Suprapubic skin (tissue), 4 donors: ENCODE measurements around the gene ADGRG2. TPM values are rescaled to one million over a fixed set of nuclear protein-coding genes. Genes with fewer than 3 reads are reported as not detected.

Source experiments
- DNase-seq, 2 donors: peaks; one replicate each; pipeline ENCODE4 v3.0.0-alpha.2; 2019; ENCODE audit warnings: low spot score in 2 of 2
- H3K27ac ChIP-seq: fragments of 200-600 bp; sonication (generic); one replicate; pipeline ENCODE4 v1.5.1; 2019
- H3K27me3 ChIP-seq: fragments of 200-600 bp; sonication (generic); one replicate; pipeline ENCODE4 v1.5.1; 2019
- H3K36me3 ChIP-seq: fragments of 200-600 bp; sonication (generic); one replicate; pipeline ENCODE4 v1.5.1; 2019
- H3K4me1 ChIP-seq: fragments of 200-600 bp; sonication (generic); one replicate; pipeline ENCODE4 v1.5.1; 2019
- H3K4me3 ChIP-seq: fragments of 200-600 bp; sonication (generic); one replicate; pipeline ENCODE4 v1.5.1; 2019; ENCODE audit warnings: mild to moderate bottlenecking
- H3K9me3 ChIP-seq: fragments of 200-600 bp; sonication (generic); one replicate; pipeline ENCODE4 v1.5.1; 2019
- EP300 ChIP-seq: sonication (generic); formaldehyde crosslinking; IDR thresholded peaks from one replicate; pipeline ENCODE4 v1.6.1; 2017; ENCODE audit warnings: antibody characterized with exemption
- POLR2A ChIP-seq, 2 donors: fragments of 450-650 bp; IDR thresholded peaks; one replicate each; pipeline ENCODE4 v1.6.1; 2017; ENCODE audit warnings: antibody characterized with exemption in 2 of 2, mild to moderate bottlenecking in 2 of 2, moderate library complexity in 2 of 2
- POLR2AphosphoS5 ChIP-seq, 3 donors: sonication (generic); formaldehyde crosslinking; IDR thresholded peaks; one replicate each; pipeline ENCODE4 v1.6.1; 2017; ENCODE audit warnings: antibody characterized with exemption in 3 of 3
- WGBS: methylation state at CpG from one replicate; pipeline ENCODE4 v1.1.5; 2018; 5-methylcytosine and 5-hydroxymethylcytosine counted together
- total RNA-seq, 4 donors: library from RNA; depleted of rRNA; stranded (reverse); fragments of >200 nt; gene quantifications; one replicate each; pipeline ENCODE4 v1.1.0, GENCODE V29; 2016
- TF ChIP-seq, protein P1 (sequence below), 2 donors: fragments of 200-600 bp in 1 of 2; fragments of 450-650 bp in 1 of 2; sonication (generic) in 1 of 2; IDR thresholded peaks; one replicate each; pipeline ENCODE4 v1.5.1; 2016 to 2019; ENCODE audit warnings: antibody characterized with exemption in 2 of 2, mild to moderate bottlenecking in 1 of 2, moderate library complexity in 1 of 2

ADGRG2 gene
- total RNA-seq, 4 donors from 2014 or later = 0.24 to 2.0 (median 0.60) TPM

DNA sequence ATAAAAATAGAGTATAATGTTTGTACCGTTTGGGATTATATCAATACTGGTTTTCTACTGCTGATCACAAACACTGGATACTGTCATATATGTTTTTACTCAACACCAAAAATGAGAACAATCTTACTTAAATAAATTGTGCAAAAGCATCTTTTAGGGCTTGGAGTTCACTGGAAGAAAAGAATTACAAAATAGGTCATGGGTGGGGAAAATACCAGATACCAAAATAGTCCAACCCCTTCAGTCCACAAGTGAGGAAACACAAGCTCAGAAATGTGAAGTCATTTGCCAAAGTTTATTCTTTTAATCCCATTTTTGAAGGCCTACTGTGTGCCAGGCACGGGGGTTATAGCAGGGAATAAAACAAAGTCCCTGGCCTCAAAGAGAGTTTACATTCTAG, 64.4 kb downstream of the ADGRG2 start:
- Histone ChIP-seq H3K4me3 (no peak overlapping the region), H3K27me3 (no peaks in the 10 kb centered on the region), H3K4me1 (no peaks in the 10 kb centered on the region), H3K9me3 (no peaks in the 10 kb centered on the region), H3K27ac (no peak overlapping the region), H3K36me3 (no peaks in the 10 kb centered on the region)
- WGBS = 59% methylated on average over 2 of the region's 2 CpGs
- no peak for DNase-seq
- no peak for TF ChIP-seq EP300
- no peak for TF ChIP-seq POLR2AphosphoS5 (IDR thresholded peaks at IDR 0.05)
- TF ChIP-seq POLR2A (IDR thresholded peaks at IDR 0.05) = no peak
- TF ChIP-seq, protein P1, sequence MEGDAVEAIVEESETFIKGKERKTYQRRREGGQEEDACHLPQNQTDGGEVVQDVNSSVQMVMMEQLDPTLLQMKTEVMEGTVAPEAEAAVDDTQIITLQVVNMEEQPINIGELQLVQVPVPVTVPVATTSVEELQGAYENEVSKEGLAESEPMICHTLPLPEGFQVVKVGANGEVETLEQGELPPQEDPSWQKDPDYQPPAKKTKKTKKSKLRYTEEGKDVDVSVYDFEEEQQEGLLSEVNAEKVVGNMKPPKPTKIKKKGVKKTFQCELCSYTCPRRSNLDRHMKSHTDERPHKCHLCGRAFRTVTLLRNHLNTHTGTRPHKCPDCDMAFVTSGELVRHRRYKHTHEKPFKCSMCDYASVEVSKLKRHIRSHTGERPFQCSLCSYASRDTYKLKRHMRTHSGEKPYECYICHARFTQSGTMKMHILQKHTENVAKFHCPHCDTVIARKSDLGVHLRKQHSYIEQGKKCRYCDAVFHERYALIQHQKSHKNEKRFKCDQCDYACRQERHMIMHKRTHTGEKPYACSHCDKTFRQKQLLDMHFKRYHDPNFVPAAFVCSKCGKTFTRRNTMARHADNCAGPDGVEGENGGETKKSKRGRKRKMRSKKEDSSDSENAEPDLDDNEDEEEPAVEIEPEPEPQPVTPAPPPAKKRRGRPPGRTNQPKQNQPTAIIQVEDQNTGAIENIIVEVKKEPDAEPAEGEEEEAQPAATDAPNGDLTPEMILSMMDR (IDR thresholded peaks at IDR 0.05) = no peak

DNA sequence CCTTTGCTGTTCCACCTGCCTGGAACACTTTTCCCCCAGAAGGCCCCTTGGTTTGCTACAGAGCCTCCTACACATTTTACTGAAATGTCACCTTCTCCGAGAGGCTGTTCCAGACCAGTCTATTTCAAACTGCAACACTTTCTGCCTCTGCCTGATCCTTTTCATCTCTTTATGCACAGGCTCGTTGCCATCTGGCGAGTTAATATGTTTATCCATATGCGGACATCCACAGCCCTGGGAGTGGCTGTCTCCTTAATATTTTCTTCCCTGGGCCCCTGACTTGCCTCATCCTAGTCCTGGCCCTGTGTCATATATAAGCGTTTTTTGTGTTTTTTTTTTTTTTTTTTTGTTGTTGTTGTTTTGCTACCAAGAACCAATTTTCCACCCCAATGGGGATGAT, 73.2 kb downstream of the ADGRG2 start:
- no peaks in the 10 kb centered on the region for H3K27me3 ChIP-seq
- TF ChIP-seq, protein P1 (IDR thresholded peaks at IDR 0.05) = no peak
- no peak for TF ChIP-seq POLR2A (IDR thresholded peaks at IDR 0.05)
- TF ChIP-seq POLR2AphosphoS5 (IDR thresholded peaks at IDR 0.05) = no peak
- TF ChIP-seq EP300 = no peak
- WGBS = 82% methylated on average over 5 of the region's 5 CpGs

DNA sequence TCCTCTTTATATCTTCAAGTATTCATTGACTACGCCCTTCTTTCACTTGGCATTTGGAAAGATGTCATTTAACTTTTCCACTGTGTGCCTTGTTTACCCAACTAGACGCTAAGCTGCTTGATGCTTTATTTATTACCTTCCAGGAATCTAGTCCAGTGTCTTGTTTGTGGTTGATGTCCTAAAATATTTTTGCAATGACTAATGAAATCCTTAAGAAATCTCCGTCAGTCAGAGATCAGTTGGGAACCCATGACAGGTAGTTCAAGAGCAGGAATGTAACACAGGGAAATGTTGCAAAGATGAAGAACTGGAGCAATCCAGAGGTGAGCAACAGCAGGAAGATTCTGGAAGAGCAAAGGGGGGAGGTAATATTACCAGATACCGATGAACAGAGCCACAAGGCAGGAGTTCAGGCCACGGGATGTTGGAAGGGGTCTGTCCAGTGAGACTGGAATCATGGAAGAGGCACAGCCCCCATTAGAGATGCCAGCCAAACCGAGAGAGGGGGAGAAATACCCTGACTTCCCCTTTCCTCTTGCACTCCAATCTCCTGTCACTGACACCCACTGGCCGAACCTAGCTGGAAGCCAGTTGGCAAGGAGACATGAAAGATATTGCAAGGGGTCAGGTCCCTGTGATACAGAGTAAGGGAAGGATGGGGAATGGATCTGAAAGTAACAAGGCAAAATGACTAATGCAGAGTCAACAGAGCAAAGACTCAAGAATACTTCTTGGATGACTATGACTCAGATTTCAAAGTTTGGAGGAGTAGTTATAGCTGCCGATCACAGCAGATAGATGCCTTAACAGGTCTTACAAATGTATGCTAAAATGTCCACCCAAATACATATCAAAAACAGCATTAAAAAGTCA, 75.7 kb downstream of the ADGRG2 start:
- no peak for TF ChIP-seq POLR2A (IDR thresholded peaks at IDR 0.05)
- TF ChIP-seq EP300 = no peak
- TF ChIP-seq, protein P1 (IDR thresholded peaks at IDR 0.05) = no peak
- TF ChIP-seq POLR2AphosphoS5 (IDR thresholded peaks at IDR 0.05) = no peak
- no peaks in the 10 kb centered on the region for H3K27me3 ChIP-seq
- H3K9me3 ChIP-seq = no peaks in the 10 kb centered on the region
- DNase-seq = no peak
- H3K4me3 ChIP-seq = no peak overlapping the region
- no peak overlapping the region for H3K27ac ChIP-seq
- WGBS = 73% methylated on average over 8 of the region's 8 CpGs
- H3K4me1 ChIP-seq = no peaks in the 10 kb centered on the region
- no peaks in the 10 kb centered on the region for H3K36me3 ChIP-seq

More for the DNA sequence above, 73.2 kb downstream of the ADGRG2 start:
- no peak overlapping the region for H3K27ac ChIP-seq
- H3K4me3 ChIP-seq = no peak overlapping the region
- no peaks in the 10 kb centered on the region for H3K4me1 ChIP-seq
- no peaks in the 10 kb centered on the region for H3K36me3 ChIP-seq
- DNase-seq = no peak
- no peaks in the 10 kb centered on the region for H3K9me3 ChIP-seq

DNA sequence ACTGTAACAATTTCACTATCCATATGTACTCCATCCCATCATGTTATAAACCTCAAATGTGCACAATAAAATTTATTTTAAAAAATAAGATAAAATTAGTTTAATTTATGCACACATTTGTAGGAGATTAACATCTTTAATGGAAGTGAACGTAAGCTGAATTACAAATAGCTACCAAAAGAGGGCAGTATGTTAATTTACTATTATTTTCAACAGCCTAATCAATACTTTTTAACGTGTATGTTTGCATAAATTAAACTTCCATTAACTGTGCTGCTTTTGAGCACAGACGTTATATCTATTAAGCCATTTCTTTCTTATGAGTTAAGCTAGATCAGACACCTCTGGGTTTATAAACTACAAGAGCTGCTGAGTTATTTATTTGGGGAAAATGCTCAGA, 81.9 kb downstream of the ADGRG2 start:
- TF ChIP-seq EP300 (no peak), POLR2AphosphoS5 (IDR thresholded peaks at IDR 0.05) (no peak), POLR2A (IDR thresholded peaks at IDR 0.05) (no peak)
- TF ChIP-seq, protein P1 (IDR thresholded peaks at IDR 0.05) = no peak
- H3K36me3 ChIP-seq = no peaks in the 10 kb centered on the region
- H3K4me3 ChIP-seq = no peak overlapping the region
- H3K9me3 ChIP-seq = no peaks in the 10 kb centered on the region
- H3K27me3 ChIP-seq = no peaks in the 10 kb centered on the region
- H3K4me1 ChIP-seq = no peaks in the 10 kb centered on the region
- 25% methylated on average over 3 of the region's 3 CpGs for WGBS
- no peak for DNase-seq
- H3K27ac ChIP-seq = no peak overlapping the region

DNA sequence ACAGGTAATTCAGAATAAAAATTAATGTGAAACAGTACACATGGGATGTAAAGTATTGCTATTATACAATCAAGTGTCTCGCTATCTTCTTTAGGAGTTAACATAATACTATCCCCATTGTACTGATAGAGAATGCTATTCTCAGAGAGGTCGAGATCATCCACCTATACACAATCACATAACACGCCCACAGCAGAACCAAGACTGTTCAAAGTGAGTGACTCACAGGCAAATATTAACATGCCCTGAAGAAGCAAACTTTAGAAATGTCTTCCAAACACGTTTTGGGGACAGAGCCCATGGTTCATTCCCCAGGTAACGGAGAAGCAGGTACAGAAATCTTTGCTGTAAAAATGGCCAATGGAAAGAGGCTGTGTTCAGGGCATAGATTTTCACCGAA, 88.2 kb downstream of the ADGRG2 start:
- H3K4me1 ChIP-seq = no peaks in the 10 kb centered on the region
- H3K9me3 ChIP-seq = no peaks in the 10 kb centered on the region
- H3K27ac ChIP-seq = no peak overlapping the region
- no peaks in the 10 kb centered on the region for H3K27me3 ChIP-seq
- no peak overlapping the region for H3K4me3 ChIP-seq
- 75% methylated on average over 6 of the region's 6 CpGs for WGBS
- no peaks in the 10 kb centered on the region for H3K36me3 ChIP-seq
- no peak for DNase-seq
- TF ChIP-seq, protein P1 (IDR thresholded peaks at IDR 0.05) = no peak
- TF ChIP-seq POLR2AphosphoS5 (IDR thresholded peaks at IDR 0.05) = no peak
- no peak for TF ChIP-seq EP300
- no peak for TF ChIP-seq POLR2A (IDR thresholded peaks at IDR 0.05)
